T-helper 1 cell (primary cell): ENCODE data around the gene LRATD1.
"Not testable (repeated sequence)": the region's sequence is repeated elsewhere in the genome, so short reads cannot be mapped to it uniquely, and the experiment has no call there.

Experiments
- DNase-seq, 5 donors: peaks; one replicate each; pipeline ENCODE4 v3.0.0-alpha.2; 2012 to 2020
- total RNA-seq, 4 donors: gene quantifications; one replicate each; lab custom pipeline; 2026; lab: John Stamatoyannopoulos, UW

LRATD1 gene, protein sequence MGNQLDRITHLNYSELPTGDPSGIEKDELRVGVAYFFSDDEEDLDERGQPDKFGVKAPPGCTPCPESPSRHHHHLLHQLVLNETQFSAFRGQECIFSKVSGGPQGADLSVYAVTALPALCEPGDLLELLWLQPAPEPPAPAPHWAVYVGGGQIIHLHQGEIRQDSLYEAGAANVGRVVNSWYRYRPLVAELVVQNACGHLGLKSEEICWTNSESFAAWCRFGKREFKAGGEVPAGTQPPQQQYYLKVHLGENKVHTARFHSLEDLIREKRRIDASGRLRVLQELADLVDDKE
- 0 reads per million in 4 donors for total RNA-seq

DNA sequence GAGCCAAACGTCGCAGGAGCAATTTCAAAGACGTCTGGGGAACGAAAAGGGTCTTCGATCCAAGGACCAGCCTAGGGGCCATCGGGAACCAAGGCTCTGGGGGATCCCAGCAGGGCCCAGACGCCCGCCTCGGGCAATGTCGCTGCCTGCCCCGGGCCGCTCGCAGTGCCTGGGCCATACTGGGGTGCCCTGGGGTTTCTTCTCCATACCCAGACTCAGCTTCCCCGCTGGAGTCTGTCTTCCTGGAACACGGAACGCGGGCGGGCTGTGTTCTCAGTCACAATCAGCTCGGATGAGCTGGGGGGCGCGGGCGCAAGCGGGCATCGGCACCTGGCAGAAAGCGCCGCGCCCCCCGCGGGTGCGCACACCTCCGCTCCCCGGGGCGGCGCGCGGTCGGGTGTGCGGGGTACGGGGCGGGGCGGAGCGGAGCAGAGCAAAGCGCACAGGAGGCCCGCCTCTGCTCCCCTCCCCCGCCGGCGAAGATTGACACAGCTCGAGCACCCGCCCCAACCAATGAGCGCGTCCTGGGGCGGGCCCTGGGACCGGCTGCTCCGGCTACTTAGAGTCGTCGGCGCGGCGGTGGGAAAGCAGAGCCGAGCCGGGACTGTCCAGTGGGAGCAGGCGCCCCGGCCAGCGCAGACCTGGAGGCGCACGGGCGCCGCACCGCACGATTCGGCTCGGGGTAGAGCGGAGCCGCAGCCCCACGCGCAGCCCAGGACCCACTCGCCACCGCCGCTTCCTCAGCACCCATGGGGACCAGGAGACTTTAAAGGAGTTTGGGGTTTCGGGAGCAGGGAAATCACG, at the start of gene LRATD1:
Gene LRATD1, plus strand, starts transcription at position 585 of the 804 bp plus-strand sequence. CDS start 1,263 bp downstream, outside the sequence.
- DNase-seq, result no peak

DNA sequence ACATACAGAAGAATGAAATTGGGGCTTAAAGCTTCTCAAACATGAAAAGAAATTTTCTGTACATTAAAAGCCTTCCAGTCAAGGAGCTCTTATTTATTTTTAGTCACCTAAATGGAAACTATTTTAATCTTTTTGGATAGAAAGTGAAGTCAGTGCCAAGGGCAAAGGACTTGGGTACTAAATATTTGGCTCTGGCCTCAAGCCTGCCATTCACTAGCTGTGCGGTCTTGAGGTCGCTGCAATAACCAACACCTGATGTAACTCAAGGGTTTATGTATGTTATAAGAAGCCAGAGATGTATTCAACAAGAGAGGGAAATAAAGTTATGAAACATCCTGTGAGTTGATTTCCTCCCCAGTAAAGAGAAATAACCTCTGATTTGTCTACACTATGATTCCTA, 49.5 kb upstream of the LRATD1 start:
- no peak for DNase-seq

DNA sequence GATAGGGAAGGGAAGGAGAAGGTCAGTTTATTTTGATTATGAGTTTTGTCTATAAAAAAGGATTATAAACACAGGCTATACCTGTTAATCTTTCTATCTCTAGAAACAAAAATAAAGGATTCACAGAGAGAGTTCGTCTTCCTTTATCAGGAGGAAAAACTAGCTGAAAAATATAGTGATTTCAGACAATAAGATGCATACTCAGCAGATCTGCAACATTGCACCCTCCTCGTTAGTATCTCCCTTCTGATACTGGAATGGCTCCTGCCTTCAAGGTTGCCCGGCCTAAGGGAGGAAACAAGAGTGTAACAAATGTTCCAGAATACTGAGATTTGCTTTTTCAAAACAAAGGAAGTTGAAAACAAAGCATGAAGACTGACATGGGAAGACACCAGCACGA, 48.7 kb upstream of the LRATD1 start:
- no peak for DNase-seq

GRCh38 chr2:14587119-14587518, 45.4 kb upstream of the LRATD1 start:
- no peak for DNase-seq

- DNase-seq, result no peak
These were observed 31.3 kb upstream of the LRATD1 start for GRCh38 chr2:14601156-14601770.

DNA sequence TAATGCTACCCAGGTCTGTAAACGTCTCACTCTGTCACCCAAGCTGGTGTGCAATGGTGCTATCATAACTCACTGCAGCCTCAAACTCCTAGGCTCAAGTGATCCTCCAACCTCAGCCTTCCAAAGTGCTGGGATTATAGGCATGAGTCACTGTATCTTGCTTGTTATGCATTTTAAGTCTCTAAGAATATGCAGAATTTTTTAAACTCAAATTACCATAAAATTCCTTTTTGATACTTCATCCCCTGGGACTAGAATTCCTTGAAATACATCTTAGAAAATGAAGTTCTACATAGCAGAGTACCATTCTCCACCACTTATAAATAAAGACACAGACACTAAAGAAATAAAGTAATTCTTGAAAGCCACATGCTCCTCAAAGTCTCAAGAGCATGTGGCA, 30.2 kb upstream of the LRATD1 start:
- no peak for DNase-seq

GRCh38 chr2:14603676-14604075, 28.8 kb upstream of the LRATD1 start:
- DNase-seq, result no peak

DNA sequence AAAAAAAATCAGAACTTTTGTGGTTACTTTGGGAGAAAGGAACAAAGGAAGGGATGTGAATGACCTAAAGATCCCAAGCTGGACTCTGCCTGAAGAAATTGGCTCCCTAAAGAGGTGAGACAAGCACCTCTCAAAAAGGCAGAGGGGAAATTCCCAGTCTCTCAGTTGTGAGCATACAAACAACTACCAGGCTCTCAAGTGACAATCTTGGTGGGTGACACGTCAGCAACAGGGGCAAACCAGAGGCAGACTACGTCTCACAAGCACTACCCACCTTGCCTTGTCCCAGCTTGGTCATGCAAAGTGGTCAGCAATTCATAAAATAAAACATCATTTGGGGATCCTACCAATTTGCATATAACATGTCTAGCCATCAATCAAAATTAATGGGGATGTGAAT, 24.3 kb upstream of the LRATD1 start:
- DNase-seq, result no peak

- no peak for DNase-seq
These were observed 18.5 kb upstream of the LRATD1 start for GRCh38 chr2:14614017-14614416.

DNA sequence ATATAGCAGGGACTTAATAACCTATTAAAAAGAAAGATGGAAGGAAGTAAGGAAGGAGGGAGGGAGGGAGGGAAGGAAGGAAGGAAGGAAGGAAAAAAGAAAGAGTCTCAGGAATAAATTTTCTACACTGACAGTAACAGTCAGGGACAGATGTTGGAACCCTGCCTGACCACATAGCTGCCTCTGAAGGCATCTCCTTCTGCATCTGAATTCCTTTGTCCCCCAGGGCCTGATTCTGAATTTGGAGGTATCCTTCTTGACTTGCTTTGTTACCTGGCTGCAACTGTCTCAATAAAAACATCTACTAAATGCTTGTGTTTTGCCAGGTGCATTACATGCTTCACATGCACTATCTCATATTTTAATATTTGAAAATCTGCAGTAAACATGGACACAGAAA, 17.4 kb upstream of the LRATD1 start:
- no peak for DNase-seq

DNA sequence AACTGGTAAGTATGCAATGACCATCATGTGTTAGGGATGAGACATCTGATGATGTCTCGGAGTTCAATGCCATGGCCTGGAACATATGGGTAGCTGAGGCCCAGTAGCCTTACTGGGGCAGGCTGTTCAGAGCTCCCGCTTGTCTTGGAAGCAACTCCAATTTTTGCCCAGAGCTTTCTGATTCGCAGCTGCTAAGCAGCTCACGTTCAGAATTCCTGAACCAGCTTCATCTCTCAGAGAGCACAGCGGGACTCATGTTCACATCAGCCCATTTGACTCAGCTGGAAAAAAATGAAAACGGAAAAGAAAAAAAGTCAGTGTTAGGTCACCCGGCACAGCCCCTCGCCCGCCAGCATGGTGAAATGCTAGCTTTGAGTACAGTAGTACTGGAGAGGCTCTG, 16.8 kb upstream of the LRATD1 start:
- DNase-seq, result no peak

- DNase-seq, result no peak
These were observed 16.2 kb upstream of the LRATD1 start for GRCh38 chr2:14616342-14616741.

DNA sequence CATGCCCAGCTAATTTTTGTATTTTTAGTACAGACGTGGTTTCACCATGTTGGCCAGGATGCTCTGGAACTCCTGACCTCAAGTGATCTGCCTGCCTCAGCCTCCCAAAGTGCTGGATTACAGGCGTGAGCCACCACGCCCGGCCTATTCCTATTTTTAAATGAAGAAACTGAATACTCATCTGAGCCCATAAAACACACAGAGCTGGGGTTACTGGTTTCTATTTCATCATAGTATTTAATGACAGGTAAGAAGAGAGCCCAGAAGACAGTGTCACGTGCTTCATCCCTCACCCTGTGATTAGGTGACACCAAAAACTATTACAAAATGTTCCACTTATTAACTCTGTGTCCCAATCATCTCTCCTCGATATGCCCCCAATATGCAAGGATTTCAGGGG, 15.6 kb upstream of the LRATD1 start:
- no peak for DNase-seq

GRCh38 chr2:14619441-14619840, 13.1 kb upstream of the LRATD1 start:
- DNase-seq, result no peak

- no peak for DNase-seq
These were observed 11.4 kb upstream of the LRATD1 start for GRCh38 chr2:14621114-14621513.

- no peak for DNase-seq
These were observed 10.5 kb upstream of the LRATD1 start for GRCh38 chr2:14621906-14622549.

DNA sequence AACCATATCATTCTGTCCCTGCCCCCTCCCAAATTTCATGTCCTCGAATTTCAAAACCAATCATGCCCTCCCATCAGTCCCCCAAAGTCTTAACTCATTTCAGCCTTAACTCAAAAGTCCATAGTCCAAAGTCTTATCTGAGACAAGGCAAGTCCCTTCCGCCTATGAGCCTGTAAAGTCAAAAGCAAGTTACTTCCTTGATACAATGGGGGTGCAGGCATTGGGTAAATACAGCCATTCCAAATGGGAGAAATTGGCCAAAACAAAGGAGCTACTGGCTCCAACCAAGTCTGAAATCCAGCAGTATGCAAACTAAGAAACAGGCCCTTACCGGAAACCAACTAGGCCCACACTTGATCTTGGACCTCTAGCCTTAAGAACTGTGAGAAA, 10.0 kb upstream of the LRATD1 start:
- DNase-seq, result not testable (repeated sequence)

GRCh38 chr2:14623237-14623636, 9.3 kb upstream of the LRATD1 start:
- no peak for DNase-seq

GRCh38 chr2:14626873-14627272, 5.6 kb upstream of the LRATD1 start:
- no peak for DNase-seq

GRCh38 chr2:14628901-14629300, 3.6 kb upstream of the LRATD1 start:
- no peak for DNase-seq

- no peak for DNase-seq
These were observed 994 bp upstream of the LRATD1 start for GRCh38 chr2:14631406-14632040.

- no peak for DNase-seq
These were observed 544 bp downstream of the LRATD1 start for GRCh38 chr2:14633061-14633460.
